Stimulated activated naive CD4-positive, alpha-beta T cell (primary cell): Measurements from ENCODE around the gene MGAT4C.

ENCODE experiments used
- DNase-seq, 6 experiments: peaks; one replicate each; lab custom pipeline; 2025; lab: John Stamatoyannopoulos, UW

The MGAT4C gene

DNA sequence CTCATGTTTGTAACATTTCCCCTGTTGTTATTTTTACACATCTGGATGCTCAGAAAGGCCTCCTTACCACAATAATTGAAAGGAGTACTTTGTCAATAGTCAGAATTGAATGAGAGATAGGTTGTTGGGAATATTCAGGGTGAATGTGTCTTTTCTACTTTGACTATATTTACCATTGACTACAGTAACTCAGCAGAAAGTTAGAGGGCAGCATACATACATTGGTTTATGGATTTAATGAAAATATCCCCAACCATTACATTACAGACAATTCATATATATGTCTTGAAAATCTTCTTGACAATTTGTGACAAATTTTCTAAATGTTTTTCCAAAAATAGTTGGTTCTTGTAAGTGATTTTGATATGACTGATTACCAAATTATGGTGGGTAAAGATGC lies 284.4 kb downstream of the MGAT4C start:
- no peak for DNase-seq

DNA sequence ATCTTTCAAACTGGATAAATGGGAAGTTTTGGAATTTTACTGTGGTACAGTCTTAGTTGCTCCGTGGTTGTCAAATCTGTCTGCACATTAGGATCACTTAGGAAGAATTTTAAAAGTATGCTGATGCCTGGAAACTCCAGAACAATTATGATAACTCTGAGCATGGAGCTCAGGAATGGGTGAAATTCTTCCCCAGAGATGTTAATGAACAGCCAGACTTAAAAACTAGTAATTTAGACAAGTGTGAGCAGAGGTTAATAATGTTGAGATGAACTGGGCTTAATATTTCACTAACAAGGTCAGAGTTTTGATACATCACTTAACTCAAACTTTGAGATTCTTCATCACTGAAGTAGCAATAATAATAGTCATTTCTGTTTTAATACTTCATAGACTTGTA lies 287.6 kb downstream of the MGAT4C start:
- DNase-seq: no peak

DNA sequence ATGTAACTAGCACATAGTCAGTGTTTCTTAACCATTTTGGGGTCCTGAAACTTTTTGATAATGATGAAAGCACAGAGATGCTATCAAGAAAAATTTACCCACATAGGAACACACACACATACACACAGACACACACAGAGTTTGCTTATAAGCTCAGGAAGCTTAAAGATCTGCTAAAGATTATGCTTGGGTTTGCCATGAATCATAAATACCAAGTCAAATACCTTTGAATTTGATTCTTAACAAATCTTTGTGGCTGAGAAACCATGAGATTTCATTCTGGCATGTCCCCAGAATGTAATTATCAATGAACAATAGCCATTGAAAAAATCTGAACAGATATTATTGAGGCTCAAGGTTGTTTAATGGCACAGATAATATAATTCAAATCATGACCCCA lies 292.9 kb downstream of the MGAT4C start:
- DNase-seq: no peak

DNA sequence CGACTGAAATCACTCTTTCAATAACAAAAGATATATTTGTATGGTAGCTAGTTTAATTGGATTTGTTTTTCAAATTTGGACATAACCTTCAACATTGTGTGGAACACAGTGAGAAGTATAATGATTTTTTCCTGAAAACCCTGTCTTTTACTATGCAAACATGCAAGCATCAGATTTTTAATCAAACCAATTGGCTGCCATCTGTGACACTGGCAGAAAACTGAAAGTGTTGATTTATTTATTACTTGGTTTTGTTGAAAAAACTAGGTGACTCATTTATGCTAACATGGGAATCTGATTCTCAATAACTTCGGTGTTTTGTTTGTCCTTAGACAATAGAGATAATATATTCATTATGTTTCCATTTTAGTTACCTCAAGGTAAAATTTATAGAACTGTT lies 300.1 kb downstream of the MGAT4C start:
- no peak for DNase-seq

DNA sequence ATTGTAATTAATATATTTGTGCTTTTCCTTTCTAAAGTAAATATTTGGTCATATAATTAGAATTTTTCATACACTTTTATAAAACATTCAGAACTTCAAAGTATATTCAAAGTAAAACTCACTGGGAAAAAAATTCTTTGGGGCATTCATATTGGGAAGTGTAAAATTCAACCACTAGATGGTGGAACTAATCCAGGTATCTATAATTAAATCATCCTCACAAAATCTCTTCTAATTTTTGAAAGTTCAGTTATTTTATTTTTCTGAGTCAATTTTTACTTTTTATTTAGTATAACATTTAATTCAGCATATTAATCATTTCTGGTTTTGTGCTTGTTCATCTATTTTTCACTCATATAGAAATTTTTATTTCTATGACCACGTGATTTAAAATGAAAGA lies 301.1 kb downstream of the MGAT4C start:
- no peak for DNase-seq

DNA sequence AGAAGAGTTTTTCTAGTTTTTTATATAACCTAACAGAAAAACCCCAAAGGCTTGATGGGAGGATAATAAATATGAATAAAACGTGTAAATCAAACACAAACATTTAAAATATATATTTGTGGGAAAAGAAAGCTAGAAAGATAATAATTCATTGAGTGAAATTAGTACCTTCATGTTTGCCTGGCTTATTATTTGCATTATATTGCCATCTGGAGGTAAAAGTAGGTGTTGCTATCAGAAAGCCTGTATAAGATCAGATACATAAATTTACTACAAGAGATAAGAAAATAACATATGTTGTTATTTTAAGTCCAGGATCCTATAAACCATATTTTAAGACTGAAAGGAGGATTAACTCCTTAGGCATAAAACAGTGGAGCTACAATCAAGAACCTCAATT lies 304.4 kb downstream of the MGAT4C start:
- no peak for DNase-seq

DNA sequence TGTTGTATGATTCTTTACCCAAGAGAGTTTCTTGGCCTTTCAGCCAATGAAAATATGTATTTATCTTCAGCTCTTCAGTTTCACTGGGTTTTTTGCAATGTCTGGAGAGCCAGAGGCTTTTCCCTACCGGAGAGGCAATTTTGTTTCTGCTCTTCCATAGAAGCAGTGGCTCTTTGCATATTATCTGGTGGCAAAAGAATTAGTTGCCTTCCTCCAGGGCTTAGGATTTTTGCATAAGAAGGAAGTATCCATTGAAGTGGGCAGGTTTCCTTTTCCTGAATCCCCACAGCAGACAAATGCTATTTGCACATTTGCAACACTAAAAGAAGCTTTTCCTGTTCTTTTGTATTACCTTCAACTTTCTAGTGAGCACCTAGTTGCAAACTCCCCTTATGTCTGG lies 306.9 kb downstream of the MGAT4C start:
- DNase-seq: no peak

DNA sequence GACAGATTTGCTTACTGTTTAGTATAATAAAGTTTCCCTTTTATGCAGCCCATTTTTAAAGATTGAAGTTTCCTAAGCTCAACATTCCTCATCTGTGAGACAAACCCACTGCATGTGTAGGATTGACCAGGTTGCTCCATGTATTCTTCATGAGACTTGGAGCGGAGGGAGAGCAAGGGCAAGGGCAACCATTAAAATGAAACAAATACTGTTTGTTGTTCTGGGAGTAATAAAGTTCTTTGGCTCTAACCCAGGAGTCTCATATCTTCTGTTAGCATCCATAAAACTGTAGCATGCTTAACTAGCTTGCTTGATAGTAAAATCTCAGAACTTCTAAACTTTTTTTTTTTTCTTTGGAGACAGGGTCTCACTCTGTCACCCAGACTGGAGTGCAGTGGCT lies 307.9 kb downstream of the MGAT4C start:
- no peak for DNase-seq

DNA sequence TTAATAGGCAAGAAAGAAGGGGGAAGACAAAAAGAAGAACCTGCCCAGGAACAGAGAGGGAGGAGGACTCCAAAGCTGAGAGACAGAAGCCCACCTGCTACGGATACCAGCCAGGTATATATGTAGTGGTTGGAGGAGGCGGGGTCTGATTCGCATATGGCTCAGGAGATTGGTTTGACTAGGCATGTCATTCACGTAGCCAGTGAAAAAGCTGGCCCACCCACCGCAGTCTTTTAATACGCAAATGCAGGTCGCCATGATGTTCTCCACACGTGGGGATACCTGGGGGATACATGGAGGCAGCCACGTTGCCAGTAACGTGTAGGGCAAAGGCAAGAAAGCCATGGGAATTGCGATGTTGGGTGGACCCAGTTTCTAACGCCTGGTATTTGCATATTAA lies 308.9 kb downstream of the MGAT4C start:
- DNase-seq: no peak

DNA sequence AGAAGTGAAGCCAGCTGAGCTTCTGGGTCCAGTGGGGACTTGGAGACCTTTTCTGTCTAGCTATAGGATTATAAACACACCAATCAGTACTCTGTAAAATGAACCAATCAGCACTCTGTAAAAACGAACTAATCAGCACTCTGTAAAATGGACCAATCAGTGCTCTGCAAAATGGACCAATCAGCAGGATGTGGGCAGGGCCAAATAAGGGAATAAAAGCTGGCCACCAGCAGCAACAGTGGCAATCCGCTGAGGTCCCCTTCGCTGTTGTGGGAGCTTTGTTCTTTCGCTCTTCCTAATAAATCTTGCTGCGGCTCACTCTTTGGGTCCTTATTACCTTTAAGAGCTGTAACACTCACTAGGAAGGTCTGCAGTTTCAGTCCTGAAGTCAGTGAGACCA lies 309.8 kb downstream of the MGAT4C start:
- DNase-seq: no peak

DNA sequence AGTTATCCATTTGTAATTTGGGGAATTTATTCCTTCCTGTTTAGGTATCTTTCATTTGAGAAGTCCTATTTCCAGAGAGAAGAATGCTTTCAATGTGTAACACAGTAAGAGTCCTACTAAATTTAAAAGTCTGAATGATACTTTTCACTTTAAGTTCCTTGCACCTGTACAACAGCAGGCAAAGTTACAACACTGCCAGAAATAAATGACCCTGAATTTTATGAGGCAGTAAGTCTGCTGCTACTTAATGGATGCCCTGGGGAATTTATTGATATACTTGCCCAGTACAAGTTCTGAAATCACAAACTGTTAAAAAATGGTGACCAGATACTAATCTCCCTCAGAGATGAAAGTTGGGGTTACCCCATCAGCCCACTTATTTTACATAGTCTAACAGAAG lies 329.0 kb downstream of the MGAT4C start:
- no peak for DNase-seq

DNA sequence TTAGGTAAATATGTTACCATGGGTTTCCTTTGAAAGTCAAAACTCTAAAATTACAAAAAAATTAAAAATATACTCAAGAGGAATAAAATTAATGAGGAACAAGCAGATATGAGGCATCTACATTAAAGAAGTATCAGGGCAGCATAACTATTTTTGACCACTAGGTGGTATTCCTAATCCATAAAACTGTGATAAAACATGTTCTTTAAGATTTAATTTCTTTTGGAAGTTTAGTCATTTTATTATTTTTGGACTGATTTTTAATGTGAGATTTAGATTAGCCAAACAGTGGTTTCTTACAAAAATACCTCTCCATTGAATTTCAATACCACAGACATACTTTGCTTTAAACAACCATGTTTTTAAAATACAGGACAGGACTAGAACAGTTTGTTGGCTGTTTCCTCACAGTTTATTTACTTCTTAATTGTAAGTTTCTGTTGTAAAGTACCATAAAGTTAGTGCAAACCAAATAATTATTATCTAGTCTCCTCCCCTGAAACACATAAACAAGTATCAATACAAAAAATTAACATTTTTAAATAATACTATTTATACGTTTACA lies 332.3 kb downstream of the MGAT4C start:
- no peak for DNase-seq

DNA sequence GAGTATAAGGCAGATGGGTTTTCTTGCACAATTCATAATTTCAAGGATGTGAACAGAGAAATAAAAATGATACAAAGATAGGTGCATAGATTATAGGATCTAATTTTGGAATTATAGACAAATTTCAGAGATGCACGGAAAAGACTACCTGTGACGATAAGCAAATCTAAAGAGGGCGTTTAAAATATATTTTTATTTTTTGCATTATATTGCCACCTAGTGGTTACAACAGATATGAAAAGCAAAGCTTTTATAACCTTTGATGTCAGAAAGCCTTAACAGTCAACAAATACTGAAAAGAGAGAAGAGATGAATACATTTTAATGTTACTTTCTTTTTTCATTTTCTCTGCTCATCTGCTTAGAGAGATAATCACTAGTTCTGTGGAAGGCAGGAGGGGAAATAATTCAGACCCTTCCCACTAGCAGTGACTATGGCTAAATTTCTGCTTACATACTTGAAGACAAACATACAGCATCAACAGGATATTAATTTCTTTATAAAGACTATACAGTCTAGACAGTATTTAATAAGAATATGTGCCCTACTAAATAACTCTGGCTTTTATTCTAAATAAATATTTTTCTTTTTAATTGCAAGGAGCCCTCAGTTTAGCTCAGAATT lies 335.8 kb downstream of the MGAT4C start:
- DNase-seq: peak in 2 of 6 experiments; percentile 1 to 7
